IMR-90 (cell line): ENCODE measurements around the gene RANBP3. TPM values are rescaled to one million over a fixed set of nuclear protein-coding genes. Genes with fewer than 3 reads are reported as not detected.

Experiments used
- ATAC-seq: fragments of 200-7000 bp; cut with Tn5 transposase; 2 replicates; pipeline ENCODE4 v1.9.1; 2020; ENCODE audit warnings: low read depth, mild to moderate bottlenecking, moderate library complexity
- BruUV-seq: library from RNA; stranded (reverse); fragments of 400-500 nt; replicated peaks from 2 replicates; lab custom pipeline; 2021; lab: Mats Ljungman, UMichigan
- CTCF ChIA-PET: fragments of 300-600 bp; formaldehyde crosslinking; extraction: SDS; loops from one replicate; lab custom pipeline; 2021; ENCODE audit warnings: antibody characterized with exemption; lab: Yijun Ruan, JAX
- POLR2A ChIA-PET: fragments of 300-600 bp; sonication (Branson Sonifier 250); formaldehyde crosslinking; loops from one replicate; lab custom pipeline; 2022; ENCODE audit warnings: antibody characterized with exemption; ENCODE audit not compliant: unreplicated experiment; lab: Charles Lee
- DNase-seq: peaks from one replicate; pipeline ENCODE4 v3.0.0; 2013
- H2AFZ ChIP-seq: replicated peaks from 2 replicates; pipeline ENCODE3; 2013; ENCODE audit warnings: low read length, mild to moderate bottlenecking; ENCODE audit not compliant: poor library complexity
- H2AK5ac ChIP-seq: 2 replicates; pipeline ENCODE4 v1.6.1; 2013; ENCODE audit warnings: low read depth, low read length, inconsistent platforms
- H2AK9ac ChIP-seq: replicated peaks from 2 replicates; pipeline ENCODE3; 2013; ENCODE audit warnings: mild to moderate bottlenecking, low read depth, low read length, moderate library complexity; ENCODE audit not compliant: poor library complexity
- H2BK120ac ChIP-seq: 2 replicates; pipeline ENCODE4 v1.6.1; 2013; ENCODE audit warnings: low read depth, low read length, inconsistent platforms
- H2BK15ac ChIP-seq: 3 replicates; pipeline ENCODE4 v1.6.1; 2013; ENCODE audit warnings: low read depth, low read length, inconsistent platforms
- H2BK20ac ChIP-seq: 2 replicates; pipeline ENCODE4 v1.6.1; 2013; ENCODE audit warnings: low read depth, mild to moderate bottlenecking, inconsistent platforms, low read length, moderate library complexity
- H2BK5ac ChIP-seq: 2 replicates; pipeline ENCODE4 v1.6.1; 2013; ENCODE audit warnings: mild to moderate bottlenecking, low read depth, low read length, inconsistent platforms; ENCODE audit not compliant: poor library complexity, severe bottlenecking
- H3K14ac ChIP-seq: replicated peaks from 2 replicates; pipeline ENCODE4 v1.6.1; 2013; ENCODE audit warnings: low read depth, low read length, inconsistent platforms
- H3K18ac ChIP-seq: 2 replicates; pipeline ENCODE4 v1.6.1; 2013; ENCODE audit warnings: low read depth, low read length, control low read depth
- H3K23ac ChIP-seq: 2 replicates; pipeline ENCODE4 v1.6.1; 2013; ENCODE audit warnings: low read depth, low read length, inconsistent platforms
- H3K27ac ChIP-seq: 2 replicates; pipeline ENCODE4 v1.5.1; 2013; ENCODE audit warnings: mild to moderate bottlenecking, control low read depth, low read length; ENCODE audit not compliant: insufficient read depth
- H3K27me3 ChIP-seq: 2 replicates; pipeline ENCODE4 v1.6.1; 2013; ENCODE audit warnings: low read length; ENCODE audit not compliant: control insufficient read depth, insufficient read depth
- H3K36me3 ChIP-seq: 2 replicates; pipeline ENCODE4 v1.6.1; 2013; ENCODE audit warnings: low read length, mixed read lengths; ENCODE audit not compliant: control insufficient read depth, insufficient read depth
- H3K4ac ChIP-seq: 2 replicates; pipeline ENCODE4 v1.6.1; 2013; ENCODE audit warnings: low read depth, low read length, inconsistent platforms
- H3K4me1 ChIP-seq: 2 replicates; pipeline ENCODE4 v1.6.1; 2013; ENCODE audit warnings: low read length, mixed read lengths; ENCODE audit not compliant: control insufficient read depth, insufficient read depth
- H3K4me2 ChIP-seq: 2 replicates; pipeline ENCODE4 v1.6.1; 2013; ENCODE audit warnings: low read depth, mild to moderate bottlenecking, control low read depth, low read length, moderate library complexity
- H3K4me3 ChIP-seq: 2 replicates; pipeline ENCODE4 v1.5.1; 2013; ENCODE audit warnings: low read depth, mild to moderate bottlenecking, control low read depth, low read length, moderate library complexity; ENCODE audit not compliant: insufficient read depth
- H3K56ac ChIP-seq: 2 replicates; pipeline ENCODE4 v1.6.1; 2013; ENCODE audit warnings: low read length, inconsistent platforms; ENCODE audit not compliant: insufficient read depth; ENCODE audit errors: extremely low read depth
- H3K79me1 ChIP-seq, 2 experiments: 2 replicates each; pipeline ENCODE4 v1.6.1; 2013; ENCODE audit warnings: low read length in 2 of 2, inconsistent platforms in 1 of 2, low read depth in 1 of 2
- H3K9ac ChIP-seq: 2 replicates; pipeline ENCODE4 v1.6.1; 2013; ENCODE audit warnings: low read depth, low read length, control low read depth
- H3K9me1 ChIP-seq: 2 replicates; pipeline ENCODE4 v1.6.1; 2013; ENCODE audit warnings: low read length, inconsistent platforms; ENCODE audit not compliant: insufficient read depth
- H3K9me3 ChIP-seq: 2 replicates; pipeline ENCODE4 v1.6.1; 2013; ENCODE audit warnings: low read length; ENCODE audit not compliant: control insufficient read depth, insufficient read depth
- H4K20me1 ChIP-seq: 2 replicates; pipeline ENCODE4 v1.6.1; 2013; ENCODE audit warnings: low read length, inconsistent platforms; ENCODE audit not compliant: insufficient read depth
- H4K5ac ChIP-seq: 2 replicates; pipeline ENCODE4 v1.6.1; 2013; ENCODE audit warnings: mild to moderate bottlenecking, low read depth, low read length, control low read depth
- H4K8ac ChIP-seq, 2 experiments: 2 replicates each; pipeline ENCODE4 v1.6.1; 2013; ENCODE audit warnings: low read depth in 2 of 2, low read length in 2 of 2, control low read depth in 1 of 2, inconsistent platforms in 1 of 2
- H4K91ac ChIP-seq: 2 replicates; pipeline ENCODE4 v1.6.1; 2013; ENCODE audit warnings: low read depth, low read length, inconsistent platforms; ENCODE audit not compliant: insufficient read depth
- MAFK ChIP-seq: IDR thresholded peaks from 2 replicates; pipeline ENCODE4 v1.6.1; 2012; ENCODE audit warnings: low read depth, low read length, improper control_type of control experiment
- MXI1 ChIP-seq: IDR thresholded peaks from 2 replicates; pipeline ENCODE4 v1.6.1; 2012; ENCODE audit warnings: low read depth, mild to moderate bottlenecking, low read length, moderate library complexity, borderline replicate concordance
- NFE2L2 ChIP-seq: fragments of 150-350 bp; IDR thresholded peaks from 2 replicates; pipeline ENCODE4 v1.6.1; 2016; ENCODE audit warnings: low read depth, mild to moderate bottlenecking, low read length
- RCOR1 ChIP-seq: IDR thresholded peaks from 2 replicates; pipeline ENCODE4 v1.6.1; 2012; ENCODE audit warnings: mild to moderate bottlenecking, low read length, improper control_type of control experiment; ENCODE audit not compliant: insufficient replicate concordance
- WGBS, 2 experiments: methylation state at CpG; one replicate each; pipeline versions ENCODE4 v1.1.5 to v1.1.7; 2013; ENCODE audit warnings: missing lambda C conversion rate in 2 of 2; ENCODE audit not compliant: insufficient read length in 1 of 2; ENCODE audit errors: extremely low coverage in 2 of 2; 5-methylcytosine and 5-hydroxymethylcytosine counted together
- dilution Hi-C: fragments of 300-500 bp; cut with HindIII; formaldehyde crosslinking; loops from one replicate; pipeline ENCODE4 v1.14.3; 2018; ENCODE audit warnings: low sequenced_read_pairs; ENCODE audit not compliant: unreplicated experiment
- in situ Hi-C: fragments of 300-500 bp; cut with MboI; formaldehyde crosslinking; loops from 3 replicates; pipeline ENCODE4 v1.14.3; 2019; ENCODE audit warnings: low sequenced_read_pairs, inconsistent platforms, mixed read lengths
- intact Hi-C: fragments of 100-400 bp; cut with micrococcal nuclease; formaldehyde crosslinking; loops from 2 replicates; pipeline ENCODE4 v1.10.0; 2022
- polyA plus RNA-seq, 3 experiments: library from polyadenylated mRNA; depleted of rRNA; stranded (reverse); fragments of >200 nt; gene quantifications; 2 replicates each; pipeline ENCODE4 v1.2.3, GENCODE V29; 2012; ENCODE audit warnings: low replicate concordance in 1 of 3
- total RNA-seq: library from RNA; depleted of rRNA; stranded (reverse); fragments of >200 nt; gene quantifications from 2 replicates; pipeline ENCODE4 v1.2.3, GENCODE V29; 2012
- TF ChIP-seq, protein P1 (sequence below): fragments of 150-350 bp; IDR thresholded peaks from 2 replicates; pipeline ENCODE4 v1.6.1; 2016; ENCODE audit warnings: low read depth, mild to moderate bottlenecking, low read length, moderate library complexity, borderline replicate concordance
- TF ChIP-seq, protein P2 (sequence below): conservative IDR thresholded peaks from 2 replicates; pipeline ENCODE4 v1.5.1; 2012; ENCODE audit warnings: mild to moderate bottlenecking, low read depth, low read length, improper control_type of control experiment

RANBP3 gene
- total and polyA plus RNA-seq, 2 of the 4 experiments (the other 2 are of a cell fraction): 42.5 to 111 TPM

DNA sequence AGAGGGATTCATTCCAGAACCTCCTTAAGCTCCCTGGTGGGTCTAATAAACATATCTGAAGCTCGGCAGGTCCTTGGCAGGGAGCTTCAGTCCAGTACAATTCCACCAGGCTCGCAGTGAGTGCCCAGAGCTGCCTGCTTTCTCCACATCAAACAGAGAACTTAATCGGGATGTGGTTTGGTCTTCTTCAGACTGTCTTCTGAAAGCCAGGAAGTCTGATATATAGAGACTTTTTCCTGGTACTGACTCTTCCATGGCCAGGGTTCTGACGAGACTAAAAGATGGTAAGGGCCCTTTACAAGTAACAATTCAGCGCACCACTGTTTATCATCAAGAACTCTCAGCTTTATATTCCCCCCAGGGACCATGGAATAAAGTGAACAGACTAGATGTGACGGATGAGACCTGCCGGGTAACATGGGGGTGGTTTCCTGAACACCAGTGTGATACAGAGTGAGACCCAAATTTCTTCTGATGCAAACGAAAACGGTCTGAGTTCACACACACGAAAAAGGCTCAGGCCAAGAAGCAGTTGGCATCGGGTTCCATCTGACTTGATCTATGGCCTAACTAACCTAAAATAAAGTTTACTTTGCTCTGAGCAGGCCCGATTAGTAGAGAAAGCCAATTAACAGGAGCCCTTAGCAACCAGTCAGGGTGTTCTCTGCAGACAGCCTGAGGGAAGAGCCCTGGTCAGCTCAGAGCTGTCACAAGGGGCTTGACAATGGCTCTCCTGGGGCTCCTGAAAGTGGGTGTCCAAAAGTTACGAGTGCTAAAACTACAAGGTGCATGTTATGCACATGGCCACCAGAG, 29.0 kb downstream of the RANBP3 start:
- Histone ChIP-seq H2BK5ac (no peak overlapping the region), H2AFZ (no peak overlapping the region), H3K9me1 (peaks cover 46% of the 10 kb centered on the region), H2AK5ac (peak overlapping the region; percentile 35; the same call in 1 of the 2 replicates), H3K4me1 (peaks cover 53% of the 10 kb centered on the region), H2AK9ac (no peak overlapping the region), H2BK20ac (no peak overlapping the region), H3K9me3 (no peaks in the 10 kb centered on the region), H3K36me3 (peaks cover 22% of the 10 kb centered on the region), H3K23ac (peak overlapping the region; percentile 60; the same call in 1 of the 2 replicates), H3K4me3 (no peak overlapping the region), H3K14ac (no peak overlapping the region; the same call in 1 of the 2 replicates), H3K4me2 (no peak overlapping the region), H2BK15ac (no peak overlapping the region; the same call in 2 of the 3 replicates), H3K79me1 (peaks cover 51 to 98% of the 10 kb centered on the region in 2 experiments), H3K9ac (peak overlapping the region; percentile 24; the same call in 1 of the 2 replicates), H3K4ac (peak overlapping the region; percentile 11; the same call in 1 of the 2 replicates), H4K91ac (peak overlapping the region; percentile 1; the same call in 1 of the 2 replicates), H4K20me1 (peaks cover 64% of the 10 kb centered on the region), H3K27me3 (no peaks in the 10 kb centered on the region), H4K5ac (no peak overlapping the region; the same call in 1 of the 2 replicates), H3K18ac (no peak overlapping the region; the same call in 1 of the 2 replicates), H3K56ac (no peak overlapping the region), H3K27ac (peak overlapping the region; percentile 42; the same call in 1 of the 2 replicates), H4K8ac (no peak overlapping the region), H2BK120ac (no peak overlapping the region)
- in situ Hi-C loops (no loop called here), dilution Hi-C loops (no loop called here), intact Hi-C loops (no loop called here)
- ChIA-PET CTCF (interaction anchor here (1.2 kb wide), 1 partner anchor 145 kb away, joined by 3 read pairs; no protein-coding TSS in a partner anchor), POLR2A (no interaction called here)
- BruUV-seq: no TSS peak
- no peak for DNase-seq
- no peak for TF ChIP-seq NFE2L2
- no peak for TF ChIP-seq MAFK
- TF ChIP-seq MXI1: no peak
- no peak for TF ChIP-seq RCOR1
- TF ChIP-seq, protein P1, sequence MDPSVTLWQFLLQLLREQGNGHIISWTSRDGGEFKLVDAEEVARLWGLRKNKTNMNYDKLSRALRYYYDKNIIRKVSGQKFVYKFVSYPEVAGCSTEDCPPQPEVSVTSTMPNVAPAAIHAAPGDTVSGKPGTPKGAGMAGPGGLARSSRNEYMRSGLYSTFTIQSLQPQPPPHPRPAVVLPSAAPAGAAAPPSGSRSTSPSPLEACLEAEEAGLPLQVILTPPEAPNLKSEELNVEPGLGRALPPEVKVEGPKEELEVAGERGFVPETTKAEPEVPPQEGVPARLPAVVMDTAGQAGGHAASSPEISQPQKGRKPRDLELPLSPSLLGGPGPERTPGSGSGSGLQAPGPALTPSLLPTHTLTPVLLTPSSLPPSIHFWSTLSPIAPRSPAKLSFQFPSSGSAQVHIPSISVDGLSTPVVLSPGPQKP: no peak
- TF ChIP-seq, protein P2, sequence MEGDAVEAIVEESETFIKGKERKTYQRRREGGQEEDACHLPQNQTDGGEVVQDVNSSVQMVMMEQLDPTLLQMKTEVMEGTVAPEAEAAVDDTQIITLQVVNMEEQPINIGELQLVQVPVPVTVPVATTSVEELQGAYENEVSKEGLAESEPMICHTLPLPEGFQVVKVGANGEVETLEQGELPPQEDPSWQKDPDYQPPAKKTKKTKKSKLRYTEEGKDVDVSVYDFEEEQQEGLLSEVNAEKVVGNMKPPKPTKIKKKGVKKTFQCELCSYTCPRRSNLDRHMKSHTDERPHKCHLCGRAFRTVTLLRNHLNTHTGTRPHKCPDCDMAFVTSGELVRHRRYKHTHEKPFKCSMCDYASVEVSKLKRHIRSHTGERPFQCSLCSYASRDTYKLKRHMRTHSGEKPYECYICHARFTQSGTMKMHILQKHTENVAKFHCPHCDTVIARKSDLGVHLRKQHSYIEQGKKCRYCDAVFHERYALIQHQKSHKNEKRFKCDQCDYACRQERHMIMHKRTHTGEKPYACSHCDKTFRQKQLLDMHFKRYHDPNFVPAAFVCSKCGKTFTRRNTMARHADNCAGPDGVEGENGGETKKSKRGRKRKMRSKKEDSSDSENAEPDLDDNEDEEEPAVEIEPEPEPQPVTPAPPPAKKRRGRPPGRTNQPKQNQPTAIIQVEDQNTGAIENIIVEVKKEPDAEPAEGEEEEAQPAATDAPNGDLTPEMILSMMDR: no peak
- WGBS, 2 experiments: no CpG with 5 or more reads among the region's 13 CpGs
- no peak for ATAC-seq
